Body of pancreas (tissue), 4 donors: ENCODE results near the gene CREB3L1. TPM values are rescaled to one million over a fixed set of nuclear protein-coding genes. Genes with fewer than 3 reads are reported as not detected.
"Not testable (repeated sequence)": the region's sequence is repeated elsewhere in the genome, so short reads cannot be mapped to it uniquely, and the experiment has no call there.

Source experiments
- ATAC-seq: fragments of 150-250 bp; one replicate; pipeline ENCODE4 v1.9.1; 2016
- DNase-seq, 4 donors: peaks; one replicate each; pipeline ENCODE4 v3.0.0-alpha.2; 2019
- H3K27ac ChIP-seq, 4 donors: fragments of 200-600 bp; sonication (generic); 1 replicate in 3 of 4; 2 replicates in 1 of 4; pipeline versions ENCODE4 v1.5.1 to v1.6.1; 2016 to 2019; ENCODE audit warnings: mild to moderate bottlenecking in 1 of 4, mixed read lengths in 1 of 4, moderate library complexity in 1 of 4
- H3K27me3 ChIP-seq, 2 donors: fragments of 200-600 bp; sonication (generic); one replicate each; pipeline ENCODE4 v1.6.0; 2016; ENCODE audit warnings: mild to moderate bottlenecking in 1 of 2
- H3K36me3 ChIP-seq, 2 donors: fragments of 200-600 bp; sonication (generic); replicated peaks in 1 of 2; 2 replicates each; pipeline ENCODE4 v1.5.1; 2016; ENCODE audit warnings: low read depth in 2 of 2; ENCODE audit not compliant: insufficient read depth in 1 of 2
- H3K4me1 ChIP-seq: fragments of 200-600 bp; sonication (generic); one replicate; pipeline ENCODE4 v1.6.0; 2016
- H3K4me3 ChIP-seq, 2 donors: fragments of 200-600 bp; sonication (generic); 1 replicate in 1 of 2; 2 replicates in 1 of 2; pipeline ENCODE4 v1.5.1; 2016 to 2019
- H3K9me3 ChIP-seq, 3 donors: fragments of 200-600 bp; sonication (generic); 1 replicate in 2 of 3; 2 replicates in 1 of 3; pipeline ENCODE4 v1.5.1; 2016
- POLR2A ChIP-seq, 3 donors: fragments of 450-650 bp; IDR thresholded peaks; one replicate each; pipeline ENCODE4 v1.6.1; 2016; ENCODE audit warnings: antibody characterized with exemption in 3 of 3, mild to moderate bottlenecking in 2 of 3
- WGBS, 2 donors: methylation state at CpG; one replicate each; pipeline ENCODE4 v1.1.5; 2017; 5-methylcytosine and 5-hydroxymethylcytosine counted together
- intact Hi-C: fragments of 100-400 bp; cut with DNase I; formaldehyde crosslinking; loops from one replicate; pipeline ENCODE4 v1.15.1; 2023
- total RNA-seq, 2 donors: library from RNA; depleted of rRNA; stranded (reverse); fragments of >200 nt; gene quantifications; one replicate each; pipeline ENCODE4 v1.1.0, GENCODE V29; 2016
- TF ChIP-seq, protein P1 (sequence below), 7 experiments: fragments of 450-650 bp in 4 of 7; fragments of 200-600 bp in 3 of 7; sonication (generic) in 3 of 7; IDR thresholded peaks; one replicate each; pipeline ENCODE4 v1.5.1; 2016 to 2019; ENCODE audit warnings: antibody characterized with exemption in 7 of 7

CREB3L1 gene
- total RNA-seq, 2 donors from 2014 or later = 20.8 to 22.7 TPM

DNA sequence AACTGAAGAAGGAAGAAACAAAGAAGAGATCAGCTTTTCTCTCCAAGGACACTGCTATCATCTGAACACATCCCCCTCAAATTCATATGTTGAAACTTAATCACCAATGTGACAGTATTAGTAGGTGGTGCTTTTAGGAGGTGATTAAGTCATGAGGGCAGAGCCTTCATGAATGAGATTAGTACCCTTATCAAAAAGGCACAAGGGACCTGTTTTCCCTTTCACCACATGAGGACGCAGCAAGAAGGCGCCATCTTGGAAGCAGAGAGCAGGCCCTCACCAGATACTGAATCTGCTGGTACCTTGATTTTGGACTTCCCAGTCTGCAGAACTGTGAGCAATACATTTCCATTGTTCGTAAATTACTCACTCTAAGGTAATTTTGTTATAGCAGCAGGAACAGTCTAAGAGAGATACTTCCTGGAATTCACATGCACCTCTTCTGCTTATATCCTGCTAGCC, 20.9 kb upstream of the CREB3L1 start:
- no peak overlapping the region for H3K4me3 ChIP-seq
- H3K9me3 ChIP-seq = no peaks in the 10 kb centered on the region
- no peak overlapping the region for H3K27ac ChIP-seq
- no peak for ATAC-seq
- WGBS, 2 donors = 94 to 100% methylated on average over 2 to 3 of the region's 3 CpGs
- H3K27me3 ChIP-seq = no peaks in the 10 kb centered on the region
- DNase-seq = no peak
- intact Hi-C loops = no loop called here
- peaks cover 15% of the 10 kb centered on the region for H3K4me1 ChIP-seq
- TF ChIP-seq, protein P1, sequence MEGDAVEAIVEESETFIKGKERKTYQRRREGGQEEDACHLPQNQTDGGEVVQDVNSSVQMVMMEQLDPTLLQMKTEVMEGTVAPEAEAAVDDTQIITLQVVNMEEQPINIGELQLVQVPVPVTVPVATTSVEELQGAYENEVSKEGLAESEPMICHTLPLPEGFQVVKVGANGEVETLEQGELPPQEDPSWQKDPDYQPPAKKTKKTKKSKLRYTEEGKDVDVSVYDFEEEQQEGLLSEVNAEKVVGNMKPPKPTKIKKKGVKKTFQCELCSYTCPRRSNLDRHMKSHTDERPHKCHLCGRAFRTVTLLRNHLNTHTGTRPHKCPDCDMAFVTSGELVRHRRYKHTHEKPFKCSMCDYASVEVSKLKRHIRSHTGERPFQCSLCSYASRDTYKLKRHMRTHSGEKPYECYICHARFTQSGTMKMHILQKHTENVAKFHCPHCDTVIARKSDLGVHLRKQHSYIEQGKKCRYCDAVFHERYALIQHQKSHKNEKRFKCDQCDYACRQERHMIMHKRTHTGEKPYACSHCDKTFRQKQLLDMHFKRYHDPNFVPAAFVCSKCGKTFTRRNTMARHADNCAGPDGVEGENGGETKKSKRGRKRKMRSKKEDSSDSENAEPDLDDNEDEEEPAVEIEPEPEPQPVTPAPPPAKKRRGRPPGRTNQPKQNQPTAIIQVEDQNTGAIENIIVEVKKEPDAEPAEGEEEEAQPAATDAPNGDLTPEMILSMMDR (IDR thresholded peaks at IDR 0.05) = no peak
- no peak for TF ChIP-seq POLR2A (IDR thresholded peaks at IDR 0.05)
- H3K36me3 ChIP-seq = no peaks in the 10 kb centered on the region

DNA sequence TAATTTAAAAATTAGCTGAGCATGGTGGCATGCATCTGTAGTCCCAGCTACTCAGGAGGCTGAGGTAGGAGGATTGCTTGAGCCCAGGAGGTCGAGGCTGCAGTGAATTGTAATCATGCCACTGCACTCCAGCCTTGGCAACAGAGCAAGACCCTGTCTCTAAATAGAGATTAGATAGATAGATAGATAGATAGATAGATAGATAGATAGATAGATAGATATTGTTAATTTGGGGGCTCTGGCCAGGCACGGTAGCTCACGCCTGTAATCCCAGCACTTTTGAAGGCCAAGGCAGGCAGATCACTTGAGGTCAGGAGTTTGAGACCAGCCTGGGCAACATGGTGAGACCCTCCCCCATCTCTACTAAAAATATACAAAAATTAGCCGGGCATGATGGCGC, 18.1 kb upstream of the CREB3L1 start:
- H3K4me3 ChIP-seq, ATAC-seq, H3K4me1 ChIP-seq, H3K27me3 ChIP-seq, H3K9me3 ChIP-seq, DNase-seq, H3K27ac ChIP-seq, intact Hi-C loops, H3K36me3 ChIP-seq: not testable (repeated sequence)
- 91 to 92% methylated on average over 5 of the region's 5 CpGs for WGBS, 2 donors

DNA sequence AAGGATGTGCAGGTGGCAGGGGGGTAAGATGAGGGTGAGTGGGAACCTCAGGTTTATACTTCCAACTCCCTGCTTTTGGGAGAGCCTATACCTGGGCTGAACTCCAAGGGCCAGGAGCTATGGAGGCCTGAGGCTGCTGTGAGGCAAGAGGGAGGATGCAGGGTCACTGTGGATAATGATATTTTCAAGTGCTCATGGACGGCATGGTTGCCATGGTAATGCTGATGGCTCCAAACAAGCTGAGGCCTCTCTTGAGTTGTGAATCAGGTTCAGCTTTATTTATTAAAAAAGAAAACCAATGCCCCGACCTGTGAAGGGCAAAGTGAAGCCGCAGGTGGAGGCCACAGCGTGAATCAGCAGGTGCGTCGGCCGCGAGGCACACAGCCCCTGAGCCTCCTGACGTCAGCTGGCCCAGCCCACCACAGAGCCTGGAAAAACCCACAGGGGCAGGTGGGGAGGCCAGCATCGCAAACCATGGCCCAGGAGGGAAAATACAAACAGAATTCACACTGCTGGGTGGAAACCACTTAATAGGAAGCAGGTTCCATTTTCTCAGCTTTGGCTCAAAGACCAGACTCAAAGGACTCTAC, 17.4 kb upstream of the CREB3L1 start:
- intact Hi-C loops = no loop called here
- Histone ChIP-seq H3K27me3 (no peaks in the 10 kb centered on the region), H3K36me3 (no peaks in the 10 kb centered on the region), H3K9me3 (no peaks in the 10 kb centered on the region), H3K4me1 (no peaks in the 10 kb centered on the region), H3K4me3 (no peak overlapping the region), H3K27ac (no peak overlapping the region)
- ATAC-seq (no peak), DNase-seq (no peak)
- 72 to 86% methylated on average over 10 of the region's 10 CpGs for WGBS, 2 donors
- TF ChIP-seq, protein P1 (IDR thresholded peaks at IDR 0.05) = no peak
- no peak for TF ChIP-seq POLR2A (IDR thresholded peaks at IDR 0.05)

DNA sequence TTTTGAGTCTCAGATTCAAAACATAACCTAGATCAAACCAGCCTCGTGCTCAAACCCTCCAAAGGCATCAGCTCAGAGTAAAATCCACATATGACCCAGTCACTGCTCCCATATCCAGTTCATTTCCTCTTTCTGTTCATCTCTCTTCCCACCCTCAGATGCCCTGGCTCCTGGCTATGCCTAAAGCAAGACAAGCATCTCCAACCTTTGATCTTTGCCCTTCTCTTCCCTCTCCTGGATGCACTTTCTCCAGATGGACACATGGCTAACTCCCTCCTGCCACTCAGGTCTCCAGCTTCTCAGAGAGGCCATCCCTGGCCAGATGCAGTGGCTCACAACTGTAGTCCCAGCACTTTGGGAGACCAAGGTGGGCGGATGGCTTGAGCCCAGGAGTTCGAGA, 14.3 kb upstream of the CREB3L1 start:
- H3K9me3 ChIP-seq = no peaks in the 10 kb centered on the region
- H3K4me1 ChIP-seq = no peaks in the 10 kb centered on the region
- TF ChIP-seq POLR2A (IDR thresholded peaks at IDR 0.05) = no peak
- TF ChIP-seq, protein P1 (IDR thresholded peaks at IDR 0.05) = no peak
- intact Hi-C loops = no loop called here
- DNase-seq (no peak), ATAC-seq (no peak)
- H3K27ac ChIP-seq = no peak overlapping the region
- H3K36me3 ChIP-seq = no peaks in the 10 kb centered on the region
- H3K4me3 ChIP-seq = no peak overlapping the region
- 88 to 93% methylated on average over 3 of the region's 3 CpGs for WGBS, 2 donors
- H3K27me3 ChIP-seq = no peaks in the 10 kb centered on the region

DNA sequence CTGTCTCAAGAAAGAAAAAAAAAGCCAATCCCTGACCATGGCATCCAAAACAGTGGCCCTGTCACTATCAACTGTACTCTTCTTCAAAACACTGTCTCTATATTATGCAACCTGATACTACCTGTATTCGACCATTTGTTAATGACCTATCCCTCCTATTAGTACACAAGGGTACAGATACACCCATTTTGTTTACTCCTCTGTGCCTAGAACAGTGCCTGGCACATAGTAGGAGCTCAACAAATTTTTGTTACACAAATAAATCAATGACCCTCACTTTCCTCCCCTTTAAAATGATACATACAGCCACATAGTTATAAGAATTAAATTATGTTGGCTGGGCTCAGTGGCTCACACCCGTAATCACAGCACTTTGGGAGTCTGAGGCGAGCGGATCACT, 13.4 kb upstream of the CREB3L1 start:
- no peak overlapping the region for H3K27ac ChIP-seq
- intact Hi-C loops = no loop called here
- no peaks in the 10 kb centered on the region for H3K4me1 ChIP-seq
- H3K27me3 ChIP-seq = no peaks in the 10 kb centered on the region
- no peak for ATAC-seq
- 95 to 99% methylated on average over 4 of the region's 4 CpGs for WGBS, 2 donors
- no peaks in the 10 kb centered on the region for H3K9me3 ChIP-seq
- TF ChIP-seq, protein P1 (IDR thresholded peaks at IDR 0.05) = no peak
- no peak for TF ChIP-seq POLR2A (IDR thresholded peaks at IDR 0.05)
- DNase-seq = no peak
- H3K36me3 ChIP-seq = no peaks in the 10 kb centered on the region
- no peak overlapping the region for H3K4me3 ChIP-seq
